Hepatocyte (in vitro differentiated cells): ENCODE results near the gene CACNA1C.

Source experiments
- CTCF ChIP-seq: fragments of 200-600 bp; sonication (generic); IDR thresholded peaks from 2 replicates; pipeline ENCODE4 v1.5.1; 2016; ENCODE audit warnings: antibody characterized with exemption, mild to moderate bottlenecking; ENCODE audit not compliant: poor library complexity
- EZH2 ChIP-seq: fragments of 200-600 bp; sonication (generic); IDR thresholded peaks from 2 replicates; pipeline ENCODE4 v1.6.1; 2016; ENCODE audit warnings: antibody characterized with exemption, mild to moderate bottlenecking, borderline replicate concordance
- EZH2phosphoT487 ChIP-seq: fragments of 200-600 bp; sonication (generic); IDR thresholded peaks from one replicate; pipeline ENCODE4 v1.6.1; 2018; ENCODE audit warnings: antibody characterized with exemption, mild to moderate bottlenecking, low read depth, moderate library complexity; ENCODE audit not compliant: unreplicated experiment, severe bottlenecking

- TF ChIP-seq CTCF (no peak), EZH2 (no peak), EZH2phosphoT487 (no peak)
These were observed 405.2 kb downstream of the CACNA1C start for GRCh38 chr12:2457933-2458414.
